ENCODE results near the gene PITPNM1. TPM values are rescaled to one million over a fixed set of nuclear protein-coding genes. Genes with fewer than 3 reads are reported as not detected.

The PITPNM1 gene
- total RNA-seq, 2 donors from 2014 or later = 19.3 to 26.9 TPM

DNA sequence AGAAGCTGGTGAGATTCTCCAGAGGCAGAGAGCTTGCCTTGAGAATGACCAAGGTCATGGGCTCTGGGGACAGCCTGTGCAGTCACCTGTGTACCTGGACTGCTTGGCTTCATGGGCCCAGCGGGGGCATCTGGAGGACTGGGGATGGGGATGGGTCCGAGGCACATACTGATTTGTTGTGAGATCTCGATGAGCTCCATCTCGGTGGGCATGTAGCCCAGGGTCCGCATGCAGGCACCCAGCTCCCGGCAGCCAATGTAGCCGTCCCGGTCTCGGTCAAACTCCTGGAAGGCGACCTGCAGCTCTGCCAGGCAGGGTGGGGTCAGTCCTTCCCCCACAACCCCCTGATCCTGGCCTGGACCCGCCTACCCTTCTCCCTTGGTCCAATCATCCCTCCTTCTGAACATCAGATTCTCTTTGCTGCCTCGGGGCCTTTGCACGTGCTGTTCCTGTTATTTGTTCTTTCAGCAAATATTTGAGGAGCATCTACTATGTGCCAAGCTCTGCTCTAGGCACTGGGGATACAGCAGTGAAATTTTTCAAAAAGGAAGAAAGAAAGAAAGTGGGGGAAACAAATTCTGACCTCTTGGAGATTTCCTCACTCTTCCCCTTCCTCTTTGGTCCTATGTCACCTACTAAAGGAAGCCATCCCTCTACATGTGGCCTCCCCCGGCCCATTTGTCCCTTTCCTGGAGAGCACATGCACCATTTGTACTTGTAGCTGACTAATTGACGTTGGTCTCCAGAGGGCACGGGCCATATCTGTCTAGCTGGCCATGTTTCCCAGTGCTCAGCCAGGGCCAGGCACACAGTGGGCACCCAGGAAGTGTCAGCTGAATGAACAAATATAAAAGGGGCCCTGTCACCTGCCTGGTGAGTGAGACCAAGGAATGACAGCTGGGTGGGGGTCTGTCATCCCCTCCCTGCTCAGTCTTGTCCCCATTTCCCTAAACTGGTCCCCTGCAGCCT, 16.0 kb upstream of the PITPNM1 start:
- Histone ChIP-seq H3K27ac (no peak overlapping the region), H3K36me3 (no peaks in the 10 kb centered on the region), H3K4me3 (no peak overlapping the region), H3K27me3 (replicated peaks; ENCODE audit: insufficient read depth) (no peaks in the 10 kb centered on the region), H3K4me1 (replicated peaks) (no peaks in the 10 kb centered on the region), H3K9me3 (no peaks in the 10 kb centered on the region)
- 83% methylated on average over 11 of the region's 16 CpGs for WGBS
- no peak for TF ChIP-seq CTCF (IDR thresholded peaks at IDR 0.05)
- TF ChIP-seq POLR2AphosphoS5 (IDR thresholded peaks at IDR 0.05) = no peak
- no peak for TF ChIP-seq POLR2A (IDR thresholded peaks at IDR 0.05)
- no peak for DNase-seq (ENCODE audit: low spot score)
- intact Hi-C loops (cut with DNase I) = no loop called here

DNA sequence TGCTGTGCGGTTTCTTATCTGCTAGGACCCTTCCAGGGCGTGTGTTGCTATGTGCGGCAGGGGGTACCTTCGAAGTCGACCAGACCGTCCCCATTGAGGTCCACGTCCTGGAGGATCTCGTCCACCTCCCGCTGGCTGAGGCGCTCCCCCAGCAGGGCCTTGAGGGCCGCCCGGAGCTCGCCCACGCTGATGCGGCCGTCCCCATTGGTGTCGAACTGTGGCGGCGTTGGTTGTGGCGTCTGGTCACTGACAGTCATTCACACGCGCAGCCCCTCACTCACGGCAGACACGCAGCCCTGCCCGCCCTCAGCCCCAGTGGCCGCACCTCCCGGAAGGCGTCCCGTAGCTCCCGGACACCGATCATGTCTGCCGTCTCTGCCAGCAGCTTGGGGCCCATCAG, 14.6 kb upstream of the PITPNM1 start:
- 90% methylated on average over 32 of the region's 32 CpGs for WGBS
- DNase-seq (ENCODE audit: low spot score) = no peak

GRCh38 chr11:67517784-67518552, 12.8 kb upstream of the PITPNM1 start:
- DNase-seq (ENCODE audit: low spot score) = no peak
- no peaks in the 10 kb centered on the region for H3K27me3 ChIP-seq (replicated peaks; ENCODE audit: insufficient read depth)
- H3K4me1 ChIP-seq (replicated peaks) = no peaks in the 10 kb centered on the region
- no peak overlapping the region for H3K4me3 ChIP-seq
- H3K36me3 ChIP-seq = no peaks in the 10 kb centered on the region
- no peaks in the 10 kb centered on the region for H3K9me3 ChIP-seq
- 65% methylated on average over 10 of the region's 10 CpGs for WGBS
- intact Hi-C loops (cut with DNase I) = no loop called here
- TF ChIP-seq POLR2AphosphoS5 (IDR thresholded peaks at IDR 0.05) (no peak), POLR2A (IDR thresholded peaks at IDR 0.05) (no peak), CTCF (IDR thresholded peaks at IDR 0.05) (no peak)
- H3K27ac ChIP-seq = no peak overlapping the region

More for the DNA sequence above, 14.6 kb upstream of the PITPNM1 start:
- no peak for TF ChIP-seq POLR2A (IDR thresholded peaks at IDR 0.05)
- no peak for TF ChIP-seq CTCF (IDR thresholded peaks at IDR 0.05)
- no peak for TF ChIP-seq POLR2AphosphoS5 (IDR thresholded peaks at IDR 0.05)
- no peaks in the 10 kb centered on the region for H3K9me3 ChIP-seq
- H3K36me3 ChIP-seq = no peaks in the 10 kb centered on the region
- no peaks in the 10 kb centered on the region for H3K27me3 ChIP-seq (replicated peaks; ENCODE audit: insufficient read depth)
- H3K4me3 ChIP-seq = no peak overlapping the region
- H3K27ac ChIP-seq = no peak overlapping the region
- H3K4me1 ChIP-seq (replicated peaks) = no peaks in the 10 kb centered on the region
- intact Hi-C loops (cut with DNase I) = no loop called here

- no peak overlapping the region for H3K27ac ChIP-seq
- H3K4me1 ChIP-seq (replicated peaks) = no peaks in the 10 kb centered on the region
- H3K27me3 ChIP-seq (replicated peaks; ENCODE audit: insufficient read depth) = no peaks in the 10 kb centered on the region
- H3K36me3 ChIP-seq = no peaks in the 10 kb centered on the region
- intact Hi-C loops (cut with DNase I) = no loop called here
- TF ChIP-seq POLR2A (IDR thresholded peaks at IDR 0.05) = no peak
- TF ChIP-seq CTCF (IDR thresholded peaks at IDR 0.05) = no peak
- TF ChIP-seq POLR2AphosphoS5 (IDR thresholded peaks at IDR 0.05) = no peak
- no peaks in the 10 kb centered on the region for H3K9me3 ChIP-seq
- 92% methylated on average over 9 of the region's 9 CpGs for WGBS
- no peak overlapping the region for H3K4me3 ChIP-seq
- no peak for DNase-seq (ENCODE audit: low spot score)
These were observed 11.6 kb upstream of the PITPNM1 start for GRCh38 chr11:67516806-67517205.

Data from prostate gland (tissue), 2 donors.